NCI-H2107 (cell line): ENCODE results near the gene CEACAM7.

Experiments used
- DNase-seq: peaks from one replicate; lab custom pipeline; 2025; lab: John Stamatoyannopoulos, UW

CEACAM7 gene

GRCh38 chr19:41700381-41701195 is 12.5 kb upstream of the CEACAM7 start:
- DNase-seq, result no peak

- DNase-seq, result no peak
These were observed 11.9 kb upstream of the CEACAM7 start for GRCh38 chr19:41699968-41700323.

GRCh38 chr19:41699231-41699967 is 11.3 kb upstream of the CEACAM7 start:
- DNase-seq, result no peak

GRCh38 chr19:41698746-41699230 is 10.7 kb upstream of the CEACAM7 start:
- DNase-seq, result no peak

GRCh38 chr19:41697198-41697855 is 9.3 kb upstream of the CEACAM7 start:
- no peak for DNase-seq

DNA sequence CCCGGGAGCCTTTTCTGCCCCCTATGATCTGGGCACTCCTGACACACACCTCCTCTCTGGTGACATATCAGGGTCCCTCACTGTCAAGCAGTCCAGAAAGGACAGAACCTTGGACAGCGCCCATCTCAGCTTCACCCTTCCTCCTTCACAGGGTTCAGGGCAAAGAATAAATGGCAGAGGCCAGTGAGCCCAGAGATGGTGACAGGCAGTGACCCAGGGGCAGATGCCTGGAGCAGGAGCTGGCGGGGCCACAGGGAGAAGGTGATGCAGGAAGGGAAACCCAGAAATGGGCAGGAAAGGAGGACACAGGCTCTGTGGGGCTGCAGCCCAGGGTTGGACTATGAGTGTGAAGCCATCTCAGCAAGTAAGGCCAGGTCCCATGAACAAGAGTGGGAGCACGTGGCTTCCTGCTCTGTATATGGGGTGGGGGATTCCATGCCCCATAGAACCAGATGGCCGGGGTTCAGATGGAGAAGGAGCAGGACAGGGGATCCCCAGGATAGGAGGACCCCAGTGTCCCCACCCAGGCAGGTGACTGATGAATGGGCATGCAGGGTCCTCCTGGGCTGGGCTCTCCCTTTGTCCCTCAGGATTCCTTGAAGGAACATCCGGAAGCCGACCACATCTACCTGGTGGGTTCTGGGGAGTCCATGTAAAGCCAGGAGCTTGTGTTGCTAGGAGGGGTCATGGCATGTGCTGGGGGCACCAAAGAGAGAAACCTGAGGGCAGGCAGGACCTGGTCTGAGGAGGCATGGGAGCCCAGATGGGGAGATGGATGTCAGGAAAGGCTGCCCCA is 8.5 kb upstream of the CEACAM7 start:
- DNase-seq, result no peak

GRCh38 chr19:41695745-41696144 is 7.7 kb upstream of the CEACAM7 start:
- no peak for DNase-seq

DNA sequence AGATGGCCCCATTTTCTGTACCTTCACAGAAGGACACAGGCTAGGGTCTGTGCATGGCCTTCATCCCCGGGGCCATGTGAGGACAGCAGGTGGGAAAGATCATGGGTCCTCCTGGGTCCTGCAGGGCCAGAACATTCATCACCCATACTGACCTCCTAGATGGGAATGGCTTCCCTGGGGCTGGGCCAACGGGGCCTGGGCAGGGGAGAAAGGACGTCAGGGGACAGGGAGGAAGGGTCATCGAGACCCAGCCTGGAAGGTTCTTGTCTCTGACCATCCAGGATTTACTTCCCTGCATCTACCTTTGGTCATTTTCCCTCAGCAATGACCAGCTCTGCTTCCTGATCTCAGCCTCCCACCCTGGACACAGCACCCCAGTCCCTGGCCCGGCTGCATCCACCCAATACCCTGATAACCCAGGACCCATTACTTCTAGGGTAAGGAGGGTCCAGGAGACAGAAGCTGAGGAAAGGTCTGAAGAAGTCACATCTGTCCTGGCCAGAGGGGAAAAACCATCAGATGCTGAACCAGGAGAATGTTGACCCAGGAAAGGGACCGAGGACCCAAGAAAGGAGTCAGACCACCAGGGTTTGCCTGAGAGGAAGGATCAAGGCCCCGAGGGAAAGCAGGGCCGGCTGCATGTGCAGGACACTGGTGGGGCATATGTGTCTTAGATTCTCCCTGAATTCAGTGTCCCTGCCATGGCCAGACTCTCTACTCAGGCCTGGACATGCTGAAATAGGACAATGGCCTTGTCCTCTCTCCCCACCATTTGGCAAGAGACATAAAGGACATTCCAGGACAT is 7.0 kb upstream of the CEACAM7 start:
- no peak for DNase-seq

DNA sequence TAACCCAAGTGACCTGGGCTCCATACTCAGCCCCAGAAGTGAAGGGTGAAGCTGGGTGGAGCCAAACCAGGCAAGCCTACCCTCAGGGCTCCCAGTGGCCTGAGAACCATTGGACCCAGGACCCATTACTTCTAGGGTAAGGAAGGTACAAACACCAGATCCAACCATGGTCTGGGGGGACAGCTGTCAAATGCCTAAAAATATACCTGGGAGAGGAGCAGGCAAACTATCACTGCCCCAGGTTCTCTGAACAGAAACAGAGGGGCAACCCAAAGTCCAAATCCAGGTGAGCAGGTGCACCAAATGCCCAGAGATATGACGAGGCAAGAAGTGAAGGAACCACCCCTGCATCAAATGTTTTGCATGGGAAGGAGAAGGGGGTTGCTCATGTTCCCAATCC is 6.1 kb upstream of the CEACAM7 start:
- no peak for DNase-seq

DNA sequence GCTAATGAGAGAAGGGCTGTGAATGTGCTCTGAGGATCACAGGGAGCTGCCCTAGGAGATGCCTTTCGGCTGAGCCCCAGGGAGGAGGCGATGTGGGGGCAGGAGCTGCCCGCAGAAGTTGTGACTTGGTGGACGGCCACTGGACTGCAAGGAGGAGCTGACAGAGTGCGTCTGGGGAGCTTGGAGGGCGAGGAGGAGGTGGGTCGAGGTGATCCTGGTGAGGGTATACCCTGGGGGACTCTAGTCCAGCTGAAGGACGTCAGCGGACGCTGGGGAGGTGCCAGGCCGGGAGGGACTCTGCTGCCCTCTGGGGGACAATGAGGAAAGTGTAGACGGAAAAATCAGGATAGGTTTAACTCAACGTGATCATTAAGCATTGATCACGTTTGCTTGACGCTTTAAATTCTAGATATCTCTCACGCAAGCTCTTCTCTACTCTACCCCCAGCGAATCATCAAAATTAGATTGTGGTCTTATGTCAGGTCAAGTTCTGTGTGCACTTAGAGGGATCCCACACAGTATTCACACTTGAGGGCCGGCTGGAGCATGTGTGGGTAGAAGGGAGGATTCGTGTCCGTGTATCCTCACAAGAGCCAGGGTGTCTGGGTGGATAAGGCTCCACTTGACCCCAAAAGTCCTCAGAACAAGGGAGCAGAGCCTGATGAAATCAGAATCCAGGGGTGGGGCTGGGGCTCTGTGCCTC is 3.3 kb upstream of the CEACAM7 start:
- DNase-seq, result no peak

GRCh38 chr19:41690801-41691065 is 2.7 kb upstream of the CEACAM7 start:
- DNase-seq, result no peak

GRCh38 chr19:41689993-41690800 is 2.1 kb upstream of the CEACAM7 start:
- no peak for DNase-seq

DNA sequence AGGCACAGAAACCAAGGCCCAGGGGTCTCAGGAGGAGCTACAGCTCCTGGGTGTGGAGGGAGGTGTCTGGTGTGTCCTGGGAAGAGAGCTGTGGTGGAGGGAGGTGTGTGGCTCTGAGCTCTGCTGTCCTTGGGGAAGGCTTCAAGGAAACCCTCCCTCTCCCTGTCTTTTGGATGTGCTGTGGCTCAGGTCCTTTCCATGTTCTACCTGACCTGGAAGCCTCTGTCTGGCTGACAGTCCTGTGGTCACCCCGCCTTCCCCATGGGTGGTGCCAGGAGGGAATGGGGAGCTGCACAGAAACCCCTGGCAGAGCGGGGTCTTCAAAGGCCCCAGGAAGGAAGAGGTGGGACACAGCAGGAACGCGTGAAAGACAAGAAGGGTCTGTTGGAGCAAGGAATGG is 617 bp upstream of the CEACAM7 start:
- DNase-seq, result no peak

GRCh38 chr19:41687419-41687818 is 651 bp downstream of the CEACAM7 start:
- DNase-seq, result no peak

DNA sequence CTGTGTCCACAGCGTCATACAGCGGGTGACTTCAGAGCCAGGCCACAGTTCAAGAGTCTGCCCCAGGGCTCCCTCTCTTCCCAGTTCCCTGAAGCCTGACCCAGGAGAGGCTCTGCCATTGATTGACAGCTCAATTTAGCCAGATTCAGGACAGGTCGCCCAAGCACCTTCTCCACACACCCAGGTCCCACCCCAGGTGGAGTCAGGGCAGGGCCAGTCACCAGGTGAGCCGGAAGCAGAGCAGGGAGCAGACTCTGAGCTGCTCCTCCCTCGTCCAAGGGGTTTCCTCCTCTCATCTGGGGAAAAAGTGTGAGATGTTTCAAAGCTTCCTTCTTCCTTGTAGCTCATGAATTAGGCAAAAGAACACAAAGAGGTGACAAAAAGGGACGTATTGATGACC is 5.6 kb downstream of the CEACAM7 start:
- no peak for DNase-seq

GRCh38 chr19:41671486-41671885 is 16.6 kb downstream of the CEACAM7 start:
- no peak for DNase-seq

GRCh38 chr19:41670755-41671154 is 17.3 kb downstream of the CEACAM7 start:
- DNase-seq, result no peak

- DNase-seq, result no peak
These were observed 19.8 kb downstream of the CEACAM7 start for GRCh38 chr19:41668315-41668714.

DNA sequence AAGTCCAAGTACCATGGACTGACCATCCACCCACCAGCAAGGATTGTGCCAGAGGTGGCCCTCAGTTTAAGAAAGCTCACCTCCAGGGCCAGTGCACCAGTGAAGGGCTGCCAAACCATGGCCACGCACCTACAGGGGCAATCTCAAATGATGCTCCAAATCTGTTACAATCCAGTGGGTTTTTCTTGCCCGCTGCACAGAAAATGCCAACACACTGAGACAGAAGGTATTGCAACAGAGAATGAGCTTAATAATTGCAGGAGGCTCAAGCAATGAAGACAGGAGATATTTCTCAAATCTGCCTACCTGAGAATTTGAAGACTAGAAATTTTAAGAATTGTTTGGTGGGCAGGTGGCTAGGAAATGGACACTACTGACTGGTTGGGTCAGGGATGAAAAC is 22.0 kb downstream of the CEACAM7 start:
- DNase-seq, result no peak

- DNase-seq, result no peak
These were observed 30.9 kb downstream of the CEACAM7 start for GRCh38 chr19:41657157-41657556.
